Measurements from ENCODE around the gene MAML3.

The MAML3 gene

DNA sequence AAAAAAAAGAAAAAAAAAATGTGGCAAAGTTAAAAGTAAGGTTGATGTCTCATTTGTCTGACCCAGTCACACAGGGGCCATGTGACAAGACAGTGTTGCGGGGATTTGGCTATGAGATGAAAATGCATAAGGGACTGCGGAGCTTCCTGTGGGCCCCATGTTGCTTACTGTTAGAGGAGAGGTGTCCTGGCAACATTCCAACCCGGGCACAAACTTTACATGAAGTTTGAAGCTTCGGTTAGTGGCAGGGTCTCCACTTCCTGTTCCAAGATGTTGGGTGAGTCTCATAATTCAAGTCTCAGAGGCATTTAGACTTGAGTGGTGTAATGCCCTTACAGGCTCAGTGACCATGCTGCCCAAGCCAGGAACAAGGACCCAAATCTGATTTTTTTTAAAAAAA lies 111.3 kb downstream of the MAML3 start:
- peaks cover 70% of the 10 kb centered on the region for H3K4me1 Mint-ChIP-seq (ENCODE audit: low read depth)
- intact Hi-C loops (cut with micrococcal nuclease) = no loop called here
- H3K27me3 Mint-ChIP-seq = no peaks in the 10 kb centered on the region
- H3K36me3 Mint-ChIP-seq (ENCODE audit: low read depth) = no peaks in the 10 kb centered on the region
- peak overlapping the region; percentile 26 for H3K27ac Mint-ChIP-seq
- no peaks in the 10 kb centered on the region for H3K9me3 Mint-ChIP-seq
- no peak overlapping the region for H3K4me3 Mint-ChIP-seq

DNA sequence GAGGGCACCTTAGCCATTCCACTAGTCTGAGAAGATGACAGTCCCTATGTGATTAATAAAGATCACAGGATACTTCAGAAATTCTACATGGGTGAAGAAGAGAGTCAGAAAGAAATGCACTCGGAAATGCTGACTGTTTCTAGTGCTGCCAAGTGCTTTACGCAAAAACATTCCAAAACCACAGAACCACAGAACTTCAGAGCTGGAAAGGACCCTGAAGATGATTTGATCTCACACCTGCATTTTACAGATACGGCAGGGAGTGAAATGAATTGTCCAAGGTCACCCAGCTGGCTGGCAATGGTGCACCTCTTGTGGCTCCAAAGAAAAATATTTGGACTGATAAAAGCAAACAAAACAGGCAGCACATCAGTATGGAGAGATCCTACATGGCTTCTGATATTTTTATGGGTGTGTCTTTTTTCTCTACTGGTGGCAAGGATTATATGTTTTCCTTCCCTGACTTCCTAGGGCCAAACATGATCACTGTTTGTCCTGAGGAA lies 115.9 kb downstream of the MAML3 start:
- Mint-ChIP-seq H3K9me3 (no peaks in the 10 kb centered on the region), H3K27ac (no peak overlapping the region), H3K4me1 (ENCODE audit: low read depth) (peaks cover 39% of the 10 kb centered on the region), H3K4me3 (no peak overlapping the region), H3K36me3 (ENCODE audit: low read depth) (no peaks in the 10 kb centered on the region), H3K27me3 (no peaks in the 10 kb centered on the region)
- intact Hi-C loops (cut with micrococcal nuclease) = no loop called here

DNA sequence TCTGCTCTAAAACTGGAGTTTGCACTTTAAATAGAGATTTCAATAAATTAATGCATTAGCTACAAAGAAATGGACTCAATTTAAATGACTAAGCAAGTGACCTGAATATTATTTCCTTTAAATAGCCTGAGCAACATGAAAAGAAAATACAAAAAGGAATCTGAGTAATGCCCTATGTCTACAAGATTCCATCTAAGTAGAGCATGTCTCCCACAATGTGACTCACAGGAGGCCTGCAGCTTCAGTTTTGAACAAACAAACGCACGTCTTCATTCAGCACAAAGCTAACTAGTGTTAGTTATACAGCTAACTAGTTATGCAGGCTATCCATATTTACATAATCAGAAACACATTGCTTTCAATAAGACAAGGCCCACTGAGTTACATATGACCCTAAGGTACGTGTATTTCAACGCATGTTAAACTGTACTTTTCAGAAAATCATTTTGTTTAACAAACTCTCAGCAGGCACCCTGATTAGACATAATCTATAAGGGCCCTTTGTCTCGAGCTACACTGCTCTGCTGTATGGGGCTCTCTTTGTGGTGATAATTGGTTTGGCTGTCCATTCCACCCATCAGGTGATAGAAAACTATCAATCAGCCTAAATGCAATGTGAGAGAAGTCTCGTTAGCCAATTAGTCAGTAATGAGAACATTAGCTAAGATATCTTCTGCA lies 116.5 kb downstream of the MAML3 start:
- no peak overlapping the region for H3K4me3 Mint-ChIP-seq
- H3K27me3 Mint-ChIP-seq = no peaks in the 10 kb centered on the region
- no peaks in the 10 kb centered on the region for H3K36me3 Mint-ChIP-seq (ENCODE audit: low read depth)
- peaks cover 33% of the 10 kb centered on the region for H3K4me1 Mint-ChIP-seq (ENCODE audit: low read depth)
- no peaks in the 10 kb centered on the region for H3K9me3 Mint-ChIP-seq
- intact Hi-C loops (cut with micrococcal nuclease) = no loop called here
- H3K27ac Mint-ChIP-seq = no peak overlapping the region

DNA sequence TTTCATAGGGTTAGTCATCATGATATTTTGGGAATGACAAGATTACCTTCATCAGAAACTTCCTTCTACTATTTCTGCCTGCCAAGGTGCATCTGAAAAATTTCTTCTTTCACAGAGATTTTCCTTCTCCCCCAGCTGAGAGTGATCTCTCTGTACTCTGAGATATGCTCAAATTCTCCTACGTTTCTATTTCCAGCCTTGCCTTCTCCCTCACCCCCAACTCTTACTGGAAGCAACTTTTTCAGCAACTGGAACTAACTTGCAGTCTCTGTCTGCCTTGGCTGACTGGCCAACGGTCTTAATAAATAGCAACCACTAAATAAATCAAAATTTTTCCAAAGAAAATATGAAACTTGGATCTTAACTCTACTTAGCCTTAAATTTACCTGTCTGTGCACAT lies 122.3 kb downstream of the MAML3 start:
- Mint-ChIP-seq H3K36me3 (ENCODE audit: low read depth) (no peaks in the 10 kb centered on the region), H3K27ac (no peak overlapping the region), H3K9me3 (no peaks in the 10 kb centered on the region), H3K4me1 (ENCODE audit: low read depth) (peaks cover 23% of the 10 kb centered on the region), H3K4me3 (no peak overlapping the region), H3K27me3 (no peaks in the 10 kb centered on the region)
- intact Hi-C loops (cut with micrococcal nuclease) = no loop called here

DNA sequence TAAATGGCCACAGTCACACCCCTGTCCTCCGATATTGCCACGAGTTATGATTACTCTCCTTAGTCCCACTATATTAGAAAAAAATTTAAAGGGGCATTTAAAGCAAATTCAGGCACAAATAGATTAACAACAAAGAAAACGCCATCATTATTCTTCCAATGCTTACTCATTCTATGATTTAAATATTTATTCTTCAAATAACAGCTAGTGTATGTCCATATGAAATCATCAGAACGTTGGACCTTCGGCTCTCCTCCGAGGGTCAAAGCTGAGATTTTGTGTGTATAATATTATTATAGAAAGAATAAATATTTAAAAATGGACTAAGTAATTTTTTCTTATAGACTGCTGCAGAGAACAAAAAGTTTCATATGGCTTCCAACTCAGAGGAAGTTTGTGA lies 122.9 kb downstream of the MAML3 start:
- Mint-ChIP-seq H3K4me3 (no peak overlapping the region), H3K27ac (no peak overlapping the region), H3K27me3 (no peaks in the 10 kb centered on the region), H3K4me1 (ENCODE audit: low read depth) (peaks cover 23% of the 10 kb centered on the region), H3K36me3 (ENCODE audit: low read depth) (no peaks in the 10 kb centered on the region), H3K9me3 (no peaks in the 10 kb centered on the region)
- intact Hi-C loops (cut with micrococcal nuclease) = no loop called here

DNA sequence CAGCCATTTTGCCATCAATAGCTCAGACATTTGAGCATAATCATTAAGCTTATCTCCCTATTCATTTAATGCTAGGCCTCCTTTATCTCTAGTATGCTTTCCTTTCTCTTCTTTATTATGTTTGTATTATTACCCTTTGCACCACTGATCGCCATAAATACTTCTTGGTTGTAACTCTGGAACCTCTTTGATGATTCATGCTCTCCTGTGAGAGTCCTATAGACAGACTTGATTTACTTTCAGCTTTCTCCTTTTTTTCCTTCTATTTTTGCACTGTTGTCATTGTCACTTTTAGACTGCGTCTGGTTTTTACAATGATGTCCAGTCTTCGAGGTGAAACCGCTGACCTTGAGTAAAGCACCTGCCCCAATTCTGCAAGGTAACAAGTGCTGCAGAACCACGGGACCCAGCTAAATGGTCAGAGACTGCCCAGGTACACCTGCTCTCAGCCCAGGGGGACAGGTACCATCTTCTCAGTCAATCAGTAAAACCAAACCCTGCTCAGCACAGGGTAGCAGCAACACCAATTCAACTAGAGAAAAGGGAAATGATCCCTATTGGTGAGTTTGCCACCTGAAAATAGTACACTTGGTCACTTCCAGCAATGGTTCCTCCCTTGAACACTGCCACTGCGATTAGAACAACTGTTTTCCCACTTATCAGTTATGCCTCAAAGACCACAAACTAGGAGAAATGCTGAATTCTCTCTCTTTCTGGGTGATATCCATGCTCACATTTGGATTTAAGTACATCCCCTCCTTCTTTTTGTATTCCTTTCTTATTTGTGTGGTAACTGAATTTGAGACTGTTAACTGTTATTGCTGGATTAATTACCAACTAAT lies 125.1 kb downstream of the MAML3 start:
- Mint-ChIP-seq H3K4me3 (no peak overlapping the region), H3K9me3 (no peaks in the 10 kb centered on the region), H3K36me3 (ENCODE audit: low read depth) (no peaks in the 10 kb centered on the region), H3K27me3 (no peaks in the 10 kb centered on the region), H3K27ac (no peak overlapping the region), H3K4me1 (ENCODE audit: low read depth) (peaks cover 23% of the 10 kb centered on the region)
- intact Hi-C loops (cut with micrococcal nuclease) = no loop called here

DNA sequence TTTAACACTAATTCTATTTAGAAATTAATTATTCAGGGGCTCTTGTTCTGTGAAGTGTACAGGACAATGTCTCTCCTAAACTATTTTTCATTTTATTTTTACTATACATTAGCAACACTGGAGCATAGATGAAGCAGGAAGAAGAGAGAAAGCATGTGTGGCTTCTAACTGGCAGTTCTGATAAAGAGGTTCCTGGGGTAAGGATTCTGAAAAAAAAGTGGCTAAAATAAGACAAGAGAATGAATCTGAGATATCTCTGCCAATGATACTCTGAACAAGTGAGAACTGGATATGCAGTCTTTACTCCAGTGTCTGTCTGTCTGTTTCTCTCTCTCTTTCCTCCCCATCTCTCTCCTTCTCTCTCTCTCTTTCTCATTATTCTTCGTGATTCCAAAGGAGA lies 125.9 kb downstream of the MAML3 start:
- Mint-ChIP-seq H3K27ac (no peak overlapping the region), H3K4me3 (no peak overlapping the region), H3K9me3 (no peaks in the 10 kb centered on the region), H3K36me3 (ENCODE audit: low read depth) (no peaks in the 10 kb centered on the region), H3K27me3 (no peaks in the 10 kb centered on the region), H3K4me1 (ENCODE audit: low read depth) (peaks cover 26% of the 10 kb centered on the region)
- intact Hi-C loops (cut with micrococcal nuclease) = no loop called here

DNA sequence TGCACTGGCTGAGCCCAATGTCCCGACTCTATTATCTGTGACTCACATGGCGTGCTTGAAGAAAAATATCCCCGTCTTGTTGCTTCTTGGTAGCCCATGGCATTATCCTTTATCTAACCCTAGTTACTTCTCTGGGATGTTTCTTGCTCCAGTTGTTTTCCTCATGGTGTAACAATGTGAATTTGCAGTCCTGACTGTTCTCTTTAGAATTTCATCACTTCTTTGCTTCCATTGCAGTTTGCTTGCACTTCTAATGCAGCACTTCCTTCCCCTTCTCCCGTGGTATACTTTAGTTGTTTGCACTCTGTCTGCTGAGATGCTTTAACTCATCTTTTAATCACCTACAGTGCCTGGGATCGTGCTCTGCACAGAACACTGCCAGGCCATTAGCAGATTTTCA lies 126.9 kb downstream of the MAML3 start:
- no peaks in the 10 kb centered on the region for H3K9me3 Mint-ChIP-seq
- H3K4me1 Mint-ChIP-seq (ENCODE audit: low read depth) = peaks cover 33% of the 10 kb centered on the region
- no peaks in the 10 kb centered on the region for H3K27me3 Mint-ChIP-seq
- no peaks in the 10 kb centered on the region for H3K36me3 Mint-ChIP-seq (ENCODE audit: low read depth)
- no peak overlapping the region for H3K4me3 Mint-ChIP-seq
- H3K27ac Mint-ChIP-seq = peak overlapping the region; percentile 30
- intact Hi-C loops (cut with micrococcal nuclease) = no loop called here

DNA sequence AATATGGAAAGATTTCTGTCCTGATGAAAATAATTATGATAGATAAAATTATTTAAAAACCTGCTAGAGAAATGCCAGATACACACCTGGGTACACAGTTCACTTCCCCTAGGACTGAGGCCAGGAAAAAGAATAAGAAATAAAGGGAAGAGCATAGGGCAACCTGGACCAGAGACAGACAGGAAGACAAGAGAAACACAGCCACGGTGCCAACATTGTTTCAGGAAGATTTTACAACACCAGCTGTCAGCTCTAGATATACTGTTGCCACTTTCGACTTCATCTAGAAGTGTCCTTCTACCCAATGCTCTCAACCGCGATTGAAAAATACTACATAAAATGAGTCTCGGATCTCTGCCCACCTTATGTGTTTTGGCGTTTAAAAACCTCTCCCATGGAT lies 128.5 kb downstream of the MAML3 start:
- H3K36me3 Mint-ChIP-seq (ENCODE audit: low read depth) = no peaks in the 10 kb centered on the region
- no peak overlapping the region for H3K4me3 Mint-ChIP-seq
- H3K27me3 Mint-ChIP-seq = peaks cover 1% of the 10 kb centered on the region
- H3K9me3 Mint-ChIP-seq = no peaks in the 10 kb centered on the region
- intact Hi-C loops (cut with micrococcal nuclease) = no loop called here
- H3K27ac Mint-ChIP-seq = no peak overlapping the region
- peaks cover 47% of the 10 kb centered on the region for H3K4me1 Mint-ChIP-seq (ENCODE audit: low read depth)

DNA sequence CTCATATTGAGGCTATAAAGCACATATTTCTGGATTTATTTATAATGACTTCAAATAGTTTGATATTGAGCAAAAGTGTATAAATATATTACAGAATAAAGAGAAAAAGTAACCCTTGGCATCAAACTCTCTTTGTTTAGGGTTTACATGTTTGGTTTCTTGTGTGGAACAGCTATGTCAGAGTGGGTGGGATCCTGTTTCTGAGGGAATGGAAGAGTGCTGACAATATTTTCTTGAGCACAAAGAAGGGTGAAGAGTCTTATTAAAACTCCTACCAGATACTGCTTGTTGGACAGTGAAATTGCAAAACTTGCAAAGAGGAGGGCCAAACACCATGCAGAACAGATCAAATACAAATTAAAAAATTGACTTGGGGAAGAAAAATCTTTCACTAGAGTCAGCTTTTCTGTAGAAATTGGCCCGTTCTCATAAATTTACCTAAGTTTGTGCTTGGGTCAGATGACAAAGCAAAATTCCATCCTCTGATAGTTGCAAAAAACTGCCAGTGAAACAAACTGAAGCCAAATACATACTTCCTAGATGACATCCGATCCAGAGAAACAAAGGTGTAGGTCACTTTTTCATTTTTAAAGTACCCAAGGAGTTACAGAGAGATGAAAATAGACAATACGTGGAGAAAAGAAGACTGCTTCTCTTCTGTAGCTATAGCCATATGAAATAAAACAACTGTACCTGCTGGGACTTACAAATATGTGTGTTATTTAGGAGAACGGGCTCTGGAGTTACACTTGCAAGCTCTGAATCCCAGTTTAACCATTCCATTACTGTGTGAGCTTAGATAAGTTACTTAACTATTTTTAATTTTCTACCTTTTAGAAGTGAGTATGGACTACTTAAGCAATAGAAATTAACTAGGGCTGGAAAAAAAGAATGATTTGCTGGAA lies 133.3 kb downstream of the MAML3 start:
- Mint-ChIP-seq H3K36me3 (ENCODE audit: low read depth) (no peaks in the 10 kb centered on the region), H3K27me3 (peaks cover 4% of the 10 kb centered on the region), H3K9me3 (no peaks in the 10 kb centered on the region), H3K27ac (no peak overlapping the region), H3K4me3 (no peak overlapping the region), H3K4me1 (ENCODE audit: low read depth) (peaks cover 43% of the 10 kb centered on the region)
- intact Hi-C loops (cut with micrococcal nuclease) = no loop called here

DNA sequence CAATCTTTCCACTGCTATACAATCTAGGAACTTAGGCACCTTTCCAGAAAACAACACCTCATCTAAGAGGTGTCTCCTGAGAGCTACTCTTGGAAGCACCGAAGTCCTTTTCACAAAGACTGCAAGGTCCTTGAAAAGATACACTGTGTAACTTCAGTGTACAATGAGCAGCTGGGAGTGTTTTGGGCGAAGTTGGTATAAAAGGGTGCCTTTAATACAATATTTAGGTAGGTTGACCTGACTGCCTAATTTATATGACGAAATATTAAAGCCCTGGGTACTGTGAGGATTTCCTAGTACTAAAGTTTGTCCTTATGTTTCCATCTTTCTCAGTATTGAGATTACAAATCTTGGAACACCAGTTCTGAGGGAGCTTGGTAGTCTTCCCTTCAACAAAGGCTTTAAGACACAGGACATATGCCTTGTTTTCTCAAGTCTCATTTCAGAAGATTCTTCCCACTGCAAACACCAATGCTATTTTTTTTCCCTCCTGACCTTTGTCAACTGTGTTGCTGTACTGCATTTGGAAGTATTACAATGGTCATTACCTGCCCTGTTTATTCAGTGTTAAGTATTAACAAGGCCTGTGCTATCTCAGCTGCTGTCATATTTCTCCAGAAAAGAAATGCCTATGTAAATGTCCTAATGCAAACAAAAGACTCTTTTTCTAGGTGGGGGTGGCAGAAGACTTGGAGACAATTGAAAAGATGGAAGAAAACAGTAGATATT lies 134.2 kb downstream of the MAML3 start:
- intact Hi-C loops (cut with micrococcal nuclease) = loop anchor here (10.0 kb wide), 1 partner anchor 305 kb away; no protein-coding TSS in a partner anchor
- peak overlapping the region; percentile 37 for H3K27ac Mint-ChIP-seq
- no peaks in the 10 kb centered on the region for H3K9me3 Mint-ChIP-seq

DNA sequence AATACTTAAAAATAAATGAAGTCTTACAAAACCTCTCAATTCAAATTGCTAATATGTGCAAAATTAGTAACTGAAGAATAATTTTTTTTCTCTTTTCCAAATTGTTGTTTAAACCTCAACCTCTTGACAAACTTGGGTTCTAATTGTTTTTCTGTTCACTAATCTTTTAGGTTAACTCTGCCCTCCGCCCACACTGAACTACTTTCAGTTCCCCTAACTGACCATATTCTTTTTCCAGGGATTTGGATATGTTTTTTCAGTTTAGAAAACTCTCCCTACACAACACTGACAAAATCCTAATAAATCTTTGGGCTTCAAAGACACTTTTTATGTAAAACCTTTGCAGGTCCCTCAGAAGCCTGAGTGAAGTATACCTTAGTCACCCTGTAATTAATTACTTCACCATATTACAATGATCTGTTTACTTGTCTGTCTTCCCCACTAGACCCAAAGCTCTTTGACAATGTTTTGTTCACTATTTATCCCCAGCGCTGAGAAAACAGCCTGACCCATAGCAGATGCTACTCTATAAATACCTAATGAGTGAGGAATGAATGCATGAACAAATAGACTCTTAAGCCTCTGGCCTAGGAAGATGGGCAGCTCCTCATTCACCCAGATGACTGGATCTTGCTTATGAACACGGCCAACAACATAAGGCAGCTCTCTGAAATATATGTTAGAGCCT lies 134.9 kb downstream of the MAML3 start:
- no peaks in the 10 kb centered on the region for H3K36me3 Mint-ChIP-seq (ENCODE audit: low read depth)
- H3K4me3 Mint-ChIP-seq = no peak overlapping the region
- intact Hi-C loops (cut with micrococcal nuclease) = loop anchor here (10.0 kb wide), 1 partner anchor 306 kb away; no protein-coding TSS in a partner anchor
- H3K27ac Mint-ChIP-seq = no peak overlapping the region
- no peaks in the 10 kb centered on the region for H3K9me3 Mint-ChIP-seq
- H3K27me3 Mint-ChIP-seq = peaks cover 4% of the 10 kb centered on the region
- peaks cover 43% of the 10 kb centered on the region for H3K4me1 Mint-ChIP-seq (ENCODE audit: low read depth)

More for the DNA sequence above, 134.2 kb downstream of the MAML3 start:
- Mint-ChIP-seq H3K36me3 (ENCODE audit: low read depth) (no peaks in the 10 kb centered on the region), H3K4me1 (ENCODE audit: low read depth) (peaks cover 43% of the 10 kb centered on the region), H3K4me3 (no peak overlapping the region), H3K27me3 (peaks cover 4% of the 10 kb centered on the region)

DNA sequence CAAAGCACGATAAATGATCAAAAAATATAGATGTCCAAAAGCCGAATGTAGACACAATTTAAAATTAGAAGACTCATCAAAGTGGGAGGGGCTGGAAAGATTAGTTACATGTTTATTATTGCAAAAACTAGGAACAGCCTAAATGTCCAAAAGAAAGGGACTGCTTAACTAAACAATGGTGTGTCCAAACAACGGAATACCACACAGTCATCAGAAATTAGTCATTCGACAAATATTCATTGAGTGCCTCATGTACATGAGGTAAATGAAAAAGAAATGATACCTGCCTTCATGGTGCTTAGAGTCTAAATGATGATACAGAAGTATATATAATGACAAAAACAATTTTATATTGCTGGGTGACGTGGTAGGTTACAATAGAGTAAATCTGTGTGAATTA lies 139.7 kb downstream of the MAML3 start:
- H3K27me3 Mint-ChIP-seq = no peaks in the 10 kb centered on the region
- no peak overlapping the region for H3K4me3 Mint-ChIP-seq
- intact Hi-C loops (cut with micrococcal nuclease) = loop anchor here (10.0 kb wide), 1 partner anchor 311 kb away; no protein-coding TSS in a partner anchor
- H3K9me3 Mint-ChIP-seq = no peaks in the 10 kb centered on the region
- peaks cover 19% of the 10 kb centered on the region for H3K4me1 Mint-ChIP-seq (ENCODE audit: low read depth)
- H3K27ac Mint-ChIP-seq = no peak overlapping the region
- H3K36me3 Mint-ChIP-seq (ENCODE audit: low read depth) = no peaks in the 10 kb centered on the region
